ACHN (cell line): Measurements from ENCODE around the gene FAM20C.
"Not testable (repeated sequence)": the region's sequence is repeated elsewhere in the genome, so short reads cannot be mapped to it uniquely, and the experiment has no call there.

Source experiments
- DNase-seq: peaks from one replicate; pipeline ENCODE4 v3.0.0-alpha.2; 2015
- in situ Hi-C: cut with HindIII; loops from 2 replicates; pipeline ENCODE4 v1.10.0; 2017; ENCODE audit warnings: low sequenced_read_pairs, low pct_ligation_motif_present, low pct_unique_long_range_greater_than_20kb

Gene FAM20C

GRCh38 chr7:290554-291372 lies 98.4 kb downstream of the FAM20C start:
- in situ Hi-C loops = no loop called here
- DNase-seq = no peak

GRCh38 chr7:291373-292092 lies 99.2 kb downstream of the FAM20C start:
- in situ Hi-C loops = no loop called here
- peak; percentile 24 for DNase-seq

GRCh38 chr7:292226-292625 lies 99.9 kb downstream of the FAM20C start:
- DNase-seq = no peak
- in situ Hi-C loops = no loop called here

DNA sequence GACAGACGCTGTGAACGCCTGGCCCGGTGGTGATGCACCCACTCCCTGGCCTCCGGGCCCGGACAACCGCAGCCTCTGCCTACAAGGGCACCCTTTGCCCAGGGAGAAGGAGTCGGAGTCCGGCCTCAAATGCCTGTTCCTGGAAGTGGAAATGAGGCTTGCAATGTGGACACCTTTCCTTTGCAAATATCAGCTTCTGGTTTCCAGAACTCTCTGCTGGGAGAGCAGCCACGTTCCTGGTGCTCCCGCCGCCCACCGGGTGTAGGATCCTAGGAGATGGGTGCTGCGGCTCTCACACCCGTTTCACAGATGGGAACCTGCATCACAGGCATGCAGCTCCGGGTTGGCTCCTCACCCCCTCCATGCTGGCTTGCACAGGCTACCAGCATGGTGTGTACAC lies 100.5 kb downstream of the FAM20C start:
- no peak for DNase-seq
- in situ Hi-C loops = no loop called here

- in situ Hi-C loops = no loop called here
- DNase-seq = no peak
These were observed 101.5 kb downstream of the FAM20C start for GRCh38 chr7:293681-294439.

DNA sequence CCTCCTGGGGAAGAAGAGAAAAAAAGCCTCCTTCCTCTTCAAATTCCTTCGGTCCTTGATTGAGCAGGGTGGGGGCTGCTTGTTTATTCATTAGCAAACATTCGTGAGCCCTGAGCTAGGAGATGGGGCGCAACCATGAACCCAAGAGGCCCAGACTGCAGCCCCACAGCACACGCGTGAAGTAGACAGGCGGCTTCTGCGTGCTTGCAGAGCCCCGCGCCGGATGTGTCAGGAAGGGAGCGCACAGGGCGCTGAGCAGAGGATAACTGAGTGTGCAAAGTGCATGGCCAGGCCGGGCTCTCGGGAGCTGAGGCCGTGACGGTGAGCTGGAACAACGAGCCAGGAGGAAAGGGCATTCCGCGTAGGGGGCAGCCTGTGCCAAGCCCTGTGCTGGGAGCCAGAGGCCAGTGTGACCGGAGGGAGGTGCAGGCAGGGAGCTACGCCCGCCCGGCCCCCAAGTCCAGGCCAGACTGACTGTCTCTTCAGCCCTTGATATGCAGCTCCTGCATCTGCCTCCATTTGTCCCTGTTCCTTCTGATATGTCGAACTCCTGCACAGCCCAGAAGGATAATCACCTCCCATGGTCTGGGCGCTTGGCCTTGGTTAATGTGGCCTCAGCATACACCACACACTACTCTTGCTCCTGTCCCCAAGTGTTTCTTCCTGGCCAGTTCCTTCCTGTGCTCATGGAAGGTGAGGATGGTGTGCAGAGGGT lies 102.2 kb downstream of the FAM20C start:
- in situ Hi-C loops = no loop called here
- DNase-seq = no peak

- DNase-seq = no peak
- in situ Hi-C loops = no loop called here
These were observed 103.1 kb downstream of the FAM20C start for GRCh38 chr7:295155-296154.

- in situ Hi-C loops = no loop called here
- no peak for DNase-seq
These were observed 104.1 kb downstream of the FAM20C start for GRCh38 chr7:296373-296945.

DNA sequence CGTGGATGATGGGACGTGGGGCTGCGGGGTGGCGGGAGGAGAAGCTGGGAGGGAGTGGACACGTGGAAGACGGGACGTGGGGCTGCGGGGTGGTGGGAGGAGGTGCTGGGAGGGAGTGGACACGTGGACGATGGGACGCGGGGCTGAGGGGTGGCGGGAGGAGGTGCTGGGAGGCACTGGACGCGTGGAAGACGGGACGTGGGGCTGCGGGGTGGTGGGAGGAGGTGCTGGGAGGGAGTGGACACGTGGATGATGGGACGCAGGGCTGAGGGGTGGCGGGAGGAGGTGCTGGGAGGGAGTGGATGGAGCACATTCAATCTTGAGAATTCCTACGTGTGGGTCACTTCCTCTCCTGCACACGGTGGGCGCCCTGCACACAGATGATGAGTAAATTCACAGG lies 104.8 kb downstream of the FAM20C start:
- in situ Hi-C loops, DNase-seq: not testable (repeated sequence)

GRCh38 chr7:297611-298374 lies 105.4 kb downstream of the FAM20C start:
- in situ Hi-C loops = no loop called here
- no peak for DNase-seq

DNA sequence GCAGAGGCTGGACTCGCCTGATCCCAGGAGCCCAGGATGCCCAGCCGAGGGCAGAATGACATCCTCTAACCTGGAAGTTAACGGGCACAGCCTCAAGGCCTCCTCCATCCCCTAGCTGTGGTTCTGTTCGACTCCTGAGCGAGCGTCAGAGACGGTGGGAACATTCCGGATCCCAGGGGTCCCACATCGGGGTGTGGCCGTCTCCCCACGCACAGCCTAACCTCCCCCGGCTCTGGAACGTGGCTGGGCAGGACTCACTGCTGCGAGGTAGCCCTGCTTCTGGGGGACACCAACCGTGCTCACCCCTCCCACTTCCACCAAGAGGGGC lies 106.0 kb downstream of the FAM20C start:
- no peak for DNase-seq
- in situ Hi-C loops = no loop called here

DNA sequence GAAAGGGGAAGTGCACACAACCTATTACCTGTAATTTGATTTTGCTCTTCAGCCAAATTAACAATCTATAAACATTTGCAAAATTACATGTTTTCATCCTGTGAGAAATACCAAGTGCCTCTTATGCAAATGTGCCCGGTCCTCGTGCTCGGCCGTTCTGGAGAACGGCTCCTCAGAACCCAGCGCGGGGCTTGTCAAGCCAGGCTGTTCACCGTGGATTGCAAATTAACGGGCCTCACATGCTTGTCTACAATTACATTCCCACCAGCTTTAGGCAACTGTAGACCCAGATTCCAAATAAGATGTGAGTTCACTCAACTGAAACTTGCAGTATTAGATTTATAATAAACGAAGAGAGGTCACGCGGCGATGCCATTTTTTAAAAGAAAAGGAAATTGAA lies 106.4 kb downstream of the FAM20C start:
- DNase-seq = no peak
- in situ Hi-C loops = no loop called here

DNA sequence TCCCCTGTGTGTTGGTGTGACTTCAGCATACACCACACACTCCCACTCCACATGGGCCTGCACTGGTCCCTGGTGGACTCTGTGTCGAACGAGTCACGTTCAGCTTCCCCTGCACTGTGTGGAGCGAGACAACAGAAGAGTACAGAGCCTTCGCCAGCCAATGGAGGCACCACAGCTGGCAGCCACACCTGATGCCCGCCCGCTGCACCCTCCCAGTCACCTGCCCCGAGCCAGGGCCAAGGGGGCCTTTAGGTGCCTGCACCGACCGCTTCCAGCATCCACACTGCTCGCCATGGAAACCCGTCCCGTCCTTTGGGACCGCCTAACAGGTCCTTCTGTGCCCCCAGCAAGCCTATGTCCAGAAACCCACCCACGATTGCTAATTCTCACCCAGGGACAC lies 106.8 kb downstream of the FAM20C start:
- no peak for DNase-seq
- in situ Hi-C loops = no loop called here

GRCh38 chr7:299628-300027 lies 107.3 kb downstream of the FAM20C start:
- in situ Hi-C loops = no loop called here
- DNase-seq = no peak

DNA sequence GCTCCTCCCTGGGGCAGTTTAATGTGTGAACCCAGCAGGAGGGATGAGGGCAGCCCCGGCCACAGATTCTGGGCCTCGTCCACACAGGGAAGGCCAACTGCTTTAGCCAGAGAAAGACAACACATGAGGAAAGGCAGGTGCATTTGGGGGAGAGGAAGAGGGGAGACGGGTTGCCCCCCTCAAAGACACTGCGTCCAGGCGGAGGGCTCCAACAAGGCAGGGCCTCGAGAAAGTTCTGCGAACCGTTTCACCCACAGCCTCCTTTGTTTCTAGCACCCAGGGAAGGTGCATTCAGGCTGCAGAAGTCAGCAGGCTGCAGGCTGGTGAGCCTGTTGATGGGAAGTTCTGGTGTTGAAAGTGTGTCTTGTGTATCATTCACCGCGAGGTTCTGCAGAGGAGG lies 107.7 kb downstream of the FAM20C start:
- in situ Hi-C loops = no loop called here
- no peak for DNase-seq

DNA sequence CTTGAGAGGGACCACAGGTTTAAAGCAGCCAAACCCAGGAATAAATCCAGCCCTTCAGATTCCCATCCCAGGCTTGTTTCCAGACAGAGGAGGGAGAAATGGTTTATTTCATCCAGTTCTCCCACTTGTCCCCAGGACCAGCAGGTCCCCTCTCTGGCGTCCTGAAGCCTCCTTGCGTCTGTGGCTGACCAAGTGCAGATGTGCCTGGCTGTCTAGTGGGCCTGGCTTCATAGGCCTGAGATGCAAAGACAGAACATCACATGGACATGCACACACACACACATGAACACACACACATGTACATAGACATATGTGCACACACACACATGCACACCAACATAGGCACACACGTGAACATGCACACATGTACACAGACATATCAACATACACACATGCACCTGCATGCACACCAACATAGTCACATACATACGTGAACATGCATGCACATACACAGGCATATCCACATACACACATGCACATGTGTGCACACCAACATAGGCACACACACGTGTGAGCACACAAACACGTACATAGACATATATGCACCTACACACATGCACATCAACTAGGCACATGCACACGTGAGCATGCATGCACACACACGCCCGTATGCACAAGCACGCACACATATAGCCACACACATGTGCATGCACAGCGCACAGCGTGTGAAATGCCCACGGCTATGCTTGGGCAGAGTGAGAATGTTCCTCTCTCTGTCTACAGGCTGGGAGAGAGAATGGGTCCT lies 108.3 kb downstream of the FAM20C start:
- in situ Hi-C loops = no loop called here
- DNase-seq = no peak
